K562 (cell line): ENCODE measurements around the gene BIRC7. TPM values are rescaled to one million over a fixed set of nuclear protein-coding genes. Genes with fewer than 3 reads are reported as not detected.

ENCODE experiments used
- CBX2 ChIP-seq: fragments of 200-600 bp; sonication (generic); IDR thresholded peaks from one replicate; pipeline ENCODE4 v1.6.1; 2012; ENCODE audit warnings: mild to moderate bottlenecking, low read length, inconsistent platforms; ENCODE audit not compliant: insufficient read depth, poor library complexity, severe bottlenecking
- CCNT2 ChIP-seq: IDR thresholded peaks from 2 replicates; pipeline ENCODE4 v1.6.1; 2011; ENCODE audit warnings: borderline replicate concordance, low read depth, mild to moderate bottlenecking, moderate library complexity, mixed read lengths, low read length; ENCODE audit not compliant: insufficient read length; ENCODE audit errors: extremely low read depth
- FOSL1 ChIP-seq: fragments of 200-800 bp; sonication (Bioruptor generic); conservative IDR thresholded peaks from 2 replicates; pipeline ENCODE4 v1.6.1; 2016; ENCODE audit warnings: missing genetic modification characterization, missing compliant biosample characterization
- FUS ChIP-seq: fragments of 200-400 bp; formaldehyde crosslinking; optimal IDR thresholded peaks from 2 replicates; pipeline ENCODE3; 2017; ENCODE audit warnings: low read depth, low read length
- HDGF ChIP-seq: fragments of 450-650 bp; IDR thresholded peaks from 2 replicates; pipeline ENCODE4 v1.6.1; 2016
- LEF1 ChIP-seq: fragments of 450-650 bp; IDR thresholded peaks from 2 replicates; pipeline ENCODE4 v1.6.1; 2016; ENCODE audit warnings: mild to moderate bottlenecking
- MAZ ChIP-seq, 2 experiments: fragments of 450-650 bp in 1 of 2; sonication (generic) in 1 of 2; formaldehyde crosslinking; IDR thresholded peaks in 1 of 2; conservative IDR thresholded peaks in 1 of 2; 2 replicates each; pipeline versions ENCODE4 v1.4.0 to v1.5.0; 2020; ENCODE audit warnings: mild to moderate bottlenecking in 1 of 2, missing genetic modification reagents in 1 of 2
- MXI1 ChIP-seq: IDR thresholded peaks from 2 replicates; pipeline ENCODE4 v1.6.1; 2011; ENCODE audit warnings: low read depth, mild to moderate bottlenecking, improper control_type of control experiment, low read length
- YY1 ChIP-seq, 3 experiments: IDR thresholded peaks; 2 replicates each; pipeline ENCODE4 v1.6.1; 2011; ENCODE audit warnings: low read length in 2 of 3, mild to moderate bottlenecking in 2 of 3, moderate library complexity in 2 of 3, borderline replicate concordance in 1 of 3, control low read depth in 1 of 3, low read depth in 1 of 3; ENCODE audit not compliant: insufficient read depth in 3 of 3, insufficient replicate concordance in 2 of 3, control insufficient read depth in 1 of 3, insufficient read length in 1 of 3; ENCODE audit errors: extremely low read depth in 1 of 3
- ZBED1 ChIP-seq: IDR thresholded peaks from 2 replicates; pipeline ENCODE4 v1.6.1; 2014
- ZBTB49 ChIP-seq: sonication (generic); formaldehyde crosslinking; IDR thresholded peaks from 2 replicates; pipeline ENCODE4 v1.8.0; 2022; ENCODE audit warnings: missing genetic modification reagents, mild to moderate bottlenecking, borderline replicate concordance
- ZNF592 ChIP-seq: fragments of 450-650 bp; IDR thresholded peaks from 2 replicates; pipeline ENCODE4 v1.6.1; 2017; ENCODE audit warnings: antibody characterized with exemption, mild to moderate bottlenecking
- polyA plus RNA-seq, 8 experiments: library from polyadenylated mRNA; depleted of rRNA in 4 of 8; stranded (reverse) in 5 of 8; unstranded in 3 of 8; fragments of >200 nt; fragmentation: Nextera tagmentation in 2 of 8; fragmentation: Illumina TruSeq in 1 of 8; extraction: Ambion mirVana in 2 of 8; extraction: Trizol in 1 of 8; gene quantifications; 2 replicates each; pipeline versions ENCODE4 v1.2.1 to v1.2.3, GENCODE V29; 2011 to 2014; ENCODE audit warnings: inconsistent platforms in 1 of 8, missing spikeins in 1 of 8
- total RNA-seq, 7 experiments: library from RNA; depleted of rRNA in 6 of 7; stranded (reverse); fragments of >200 nt in 6 of 7; fragmentation: Illumina TruSeq in 2 of 7; extraction: Trizol in 2 of 7; gene quantifications; 2 replicates each; pipeline versions ENCODE4 v1.2.1 to v1.2.3, GENCODE V29; 2011 to 2021; ENCODE audit warnings: low replicate concordance in 1 of 7
- TF ChIP-seq, protein P1 (sequence below), 2 experiments: fragments of 450-650 bp in 1 of 2; sonication (generic) in 1 of 2; formaldehyde crosslinking in 1 of 2; IDR thresholded peaks in 1 of 2; conservative IDR thresholded peaks in 1 of 2; 2 replicates each; pipeline versions ENCODE4 v1.6.1 to v1.8.1; 2016 to 2023; ENCODE audit warnings: mild to moderate bottlenecking in 2 of 2, moderate library complexity in 2 of 2, inconsistent platforms in 1 of 2, missing genetic modification reagents in 1 of 2
- TF ChIP-seq, protein P2 (sequence below): IDR thresholded peaks from 2 replicates; pipeline ENCODE4 v1.6.1; 2011; ENCODE audit warnings: borderline replicate concordance, low read depth, mild to moderate bottlenecking, moderate library complexity, low read length; ENCODE audit not compliant: insufficient read depth, poor library complexity, severe bottlenecking

The BIRC7 gene
- total and polyA plus RNA-seq, 9 of the 15 experiments (the other 6 are each of a cell fraction or from before 2014, with no cell fraction given), result 0.14 to 0.19 (median 0.16) TPM; not detected in 5

DNA sequence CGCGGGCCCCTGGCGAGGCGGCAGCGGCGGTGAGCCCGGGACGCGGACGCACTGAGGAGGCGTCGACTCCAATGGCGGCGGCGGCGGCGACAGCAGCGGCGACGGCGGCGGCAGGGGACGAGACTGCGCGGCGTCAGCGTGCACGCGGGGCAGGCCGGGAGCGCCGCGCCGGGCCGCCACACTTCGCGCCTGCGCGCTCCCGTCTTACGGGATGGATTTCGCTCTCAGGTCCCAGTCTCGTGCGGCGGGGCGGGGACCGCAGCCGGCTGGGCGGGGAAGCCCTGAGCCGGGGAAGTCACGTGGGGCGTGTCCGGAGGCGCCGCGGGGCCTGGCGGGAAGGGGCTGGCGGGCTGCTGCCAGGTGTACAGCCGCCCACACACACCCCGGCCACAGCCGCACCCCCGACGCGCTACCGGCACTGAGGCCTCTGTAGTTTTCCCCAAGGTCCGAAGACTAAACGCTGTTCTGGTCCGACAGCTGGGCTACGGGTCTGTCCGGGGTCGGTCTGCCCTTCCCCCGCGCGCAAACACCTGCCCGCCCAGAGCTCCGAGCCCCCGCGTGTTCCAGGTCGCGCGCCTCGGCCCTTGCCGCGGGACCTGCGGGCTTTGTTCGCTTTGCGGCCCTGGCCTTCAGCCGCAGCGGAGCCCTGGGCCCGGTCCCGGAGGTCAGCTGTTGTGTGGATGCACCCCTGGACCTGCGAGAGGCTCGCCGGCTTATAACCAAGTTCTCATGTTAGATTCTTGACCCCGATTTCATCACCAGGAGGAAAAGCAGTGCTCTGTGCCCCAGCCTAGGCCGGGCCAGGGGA lies 19.5 kb upstream of the BIRC7 start, which contains the start of gene YTHDF1 (continued):
- TF ChIP-seq ZNF592, result peak; percentile 68
- TF ChIP-seq CBX2, result no peak
- TF ChIP-seq YY1 (IDR thresholded peaks at IDR 0.05; ENCODE audit: borderline replicate concordance in 1 of 3, control insufficient read depth in 1 of 3, extremely low read depth in 1 of 3, insufficient read depth in 3 of 3, insufficient read length in 1 of 3, insufficient replicate concordance in 2 of 3, low read depth in 1 of 3, low read length in 2 of 3), result peak; percentile 52 to 92 (median 90)
- TF ChIP-seq LEF1, result no peak
- TF ChIP-seq HDGF, result no peak
- TF ChIP-seq FUS, result peak; percentile 12
- peak; percentile 51 to 76; a peak in 3 of 4 replicates for TF ChIP-seq MAZ (CRISPR knock-in tag; conservative IDR thresholded peaks at IDR 0.05 in 1 of 2, IDR thresholded peaks at IDR 0.05 in 1 of 2)
- TF ChIP-seq, protein P1, sequence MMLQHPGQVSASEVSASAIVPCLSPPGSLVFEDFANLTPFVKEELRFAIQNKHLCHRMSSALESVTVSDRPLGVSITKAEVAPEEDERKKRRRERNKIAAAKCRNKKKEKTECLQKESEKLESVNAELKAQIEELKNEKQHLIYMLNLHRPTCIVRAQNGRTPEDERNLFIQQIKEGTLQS (IDR thresholded peaks at IDR 0.05), result peak; percentile 52; the same call in 1 of the 2 replicates
- TF ChIP-seq, protein P1 (CRISPR knock-in tag; conservative IDR thresholded peaks at IDR 0.05), result no peak
- TF ChIP-seq, protein P2, sequence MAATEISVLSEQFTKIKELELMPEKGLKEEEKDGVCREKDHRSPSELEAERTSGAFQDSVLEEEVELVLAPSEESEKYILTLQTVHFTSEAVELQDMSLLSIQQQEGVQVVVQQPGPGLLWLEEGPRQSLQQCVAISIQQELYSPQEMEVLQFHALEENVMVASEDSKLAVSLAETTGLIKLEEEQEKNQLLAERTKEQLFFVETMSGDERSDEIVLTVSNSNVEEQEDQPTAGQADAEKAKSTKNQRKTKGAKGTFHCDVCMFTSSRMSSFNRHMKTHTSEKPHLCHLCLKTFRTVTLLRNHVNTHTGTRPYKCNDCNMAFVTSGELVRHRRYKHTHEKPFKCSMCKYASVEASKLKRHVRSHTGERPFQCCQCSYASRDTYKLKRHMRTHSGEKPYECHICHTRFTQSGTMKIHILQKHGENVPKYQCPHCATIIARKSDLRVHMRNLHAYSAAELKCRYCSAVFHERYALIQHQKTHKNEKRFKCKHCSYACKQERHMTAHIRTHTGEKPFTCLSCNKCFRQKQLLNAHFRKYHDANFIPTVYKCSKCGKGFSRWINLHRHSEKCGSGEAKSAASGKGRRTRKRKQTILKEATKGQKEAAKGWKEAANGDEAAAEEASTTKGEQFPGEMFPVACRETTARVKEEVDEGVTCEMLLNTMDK, result no peak
- peak; percentile 88 for TF ChIP-seq CCNT2
- TF ChIP-seq MXI1, result peak; percentile 98
- no peak for TF ChIP-seq ZBED1
- 0 out of 2 replicates have a peak, but pooled peaks have one; percentile 35 for TF ChIP-seq ZBTB49 (CRISPR knock-in tag)
- peak; percentile 32; the same call in 1 of the 2 replicates for TF ChIP-seq FOSL1
